ENCODE data around the gene GRHPR.
"Not testable (repeated sequence)": the region's sequence is repeated elsewhere in the genome, so short reads cannot be mapped to it uniquely, and the experiment has no call there.

Gene GRHPR

GRCh38 chr9:37424204-37424685 is 1.7 kb downstream of the GRHPR start:
- DNase-seq = no peak

- no peak for DNase-seq
Measured at GRCh38 chr9:37424686-37425297, 2.3 kb downstream of the GRHPR start.

DNA sequence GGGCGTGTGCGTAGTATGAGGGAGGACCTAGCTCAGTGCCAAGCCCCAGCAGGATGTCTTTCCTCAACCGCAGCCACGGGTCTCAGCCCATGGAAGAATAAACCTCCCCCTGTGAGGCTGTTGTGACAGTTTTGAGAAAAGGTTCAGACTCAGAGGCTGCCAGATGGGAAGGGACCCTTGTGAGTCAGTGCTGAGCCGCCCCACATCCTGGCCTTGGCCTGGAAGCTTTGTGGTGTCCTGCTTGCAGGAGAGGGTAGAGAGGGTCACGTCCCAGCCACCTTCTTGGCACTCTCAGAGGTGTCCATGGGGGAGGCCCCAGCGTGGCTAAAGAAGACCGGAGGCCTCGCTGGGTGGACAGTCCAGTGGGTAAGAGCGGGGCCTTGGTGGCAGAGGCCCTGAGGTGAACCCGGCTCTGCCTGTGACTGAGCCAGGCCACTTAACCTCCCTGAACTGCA is 2.8 kb downstream of the GRHPR start:
- DNase-seq = no peak

- not testable (repeated sequence) for DNase-seq
Measured at GRCh38 chr9:37426431-37426830, 3.9 kb downstream of the GRHPR start.

- no peak for DNase-seq
Measured at GRCh38 chr9:37426846-37427245, 4.3 kb downstream of the GRHPR start.

DNA sequence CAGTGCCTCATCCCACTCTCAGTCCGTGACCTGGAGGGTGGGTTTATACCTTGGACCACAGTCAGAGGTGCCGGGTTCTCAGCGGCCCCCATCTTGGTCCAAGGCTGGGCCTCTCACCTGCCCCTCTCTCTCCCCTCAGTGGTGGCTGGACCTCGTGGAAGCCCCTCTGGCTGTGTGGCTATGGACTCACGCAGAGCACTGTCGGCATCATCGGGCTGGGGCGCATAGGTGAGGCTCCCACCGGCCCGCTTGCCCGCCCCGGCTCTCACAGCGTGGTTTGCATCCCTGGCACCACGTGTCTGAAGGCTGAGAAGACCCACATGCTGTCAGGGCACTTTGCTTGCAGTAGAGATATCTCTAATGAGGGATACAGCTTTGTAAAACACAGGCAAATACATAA is 5.8 kb downstream of the GRHPR start:
- DNase-seq = no peak

DNA sequence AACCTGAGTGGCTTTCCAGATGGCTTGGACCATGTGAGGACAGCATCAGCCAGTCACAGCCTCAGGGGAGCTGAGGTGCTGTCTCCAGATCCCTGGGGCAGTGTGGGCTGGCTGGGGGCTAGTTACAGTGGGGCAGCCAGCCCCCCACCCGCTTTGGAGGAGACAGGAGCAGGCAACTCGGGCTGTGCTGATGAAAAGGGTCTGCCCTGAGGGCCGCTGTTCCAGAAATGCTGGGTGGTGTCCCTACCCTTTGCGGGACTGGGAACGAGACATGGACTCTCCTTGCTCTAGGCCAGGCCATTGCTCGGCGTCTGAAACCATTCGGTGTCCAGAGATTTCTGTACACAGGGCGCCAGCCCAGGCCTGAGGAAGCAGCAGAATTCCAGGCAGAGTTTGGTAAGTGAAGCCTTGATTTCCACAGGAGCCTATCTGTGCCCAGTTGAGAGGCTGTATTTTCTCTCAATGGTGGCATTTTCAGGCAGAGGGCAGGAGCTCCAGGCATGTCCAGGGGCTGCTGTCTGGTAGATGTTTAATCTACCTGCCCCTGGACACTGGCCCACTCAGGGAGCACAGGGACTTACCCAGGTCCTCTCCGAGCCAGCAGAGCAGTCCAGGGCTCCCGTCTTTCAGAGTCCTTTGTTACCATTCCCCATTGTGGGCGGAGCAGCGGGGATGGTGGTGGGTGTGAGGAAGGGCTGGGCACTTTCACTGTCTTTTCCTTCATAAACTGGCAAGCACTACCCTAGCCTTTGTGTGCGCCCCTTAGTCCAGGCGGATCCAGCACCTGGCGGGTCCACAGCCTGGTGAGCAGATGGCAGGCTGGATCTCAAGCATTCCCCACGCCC is 7.2 kb downstream of the GRHPR start:
- no peak for DNase-seq

- DNase-seq = no peak
Measured at GRCh38 chr9:37430841-37431597, 8.5 kb downstream of the GRHPR start.

DNA sequence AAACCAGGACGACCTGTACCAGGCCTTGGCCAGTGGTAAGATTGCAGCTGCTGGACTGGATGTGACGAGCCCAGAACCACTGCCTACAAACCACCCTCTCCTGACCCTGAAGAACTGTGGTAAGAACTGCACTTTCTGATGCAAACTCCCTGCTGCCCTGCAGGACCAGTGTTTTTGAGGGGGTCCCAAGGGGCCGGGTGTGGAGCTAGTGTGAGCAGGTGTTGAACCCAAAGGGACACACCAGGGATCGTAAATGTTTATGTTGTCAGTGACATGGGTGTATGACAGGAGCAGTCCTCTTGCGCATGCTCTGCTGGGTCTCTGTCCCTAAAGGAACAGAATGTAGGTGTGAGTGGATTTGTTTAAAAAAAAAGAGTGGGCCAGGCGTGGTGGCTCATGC is 9.5 kb downstream of the GRHPR start:
- no peak for DNase-seq

GRCh38 chr9:37433867-37434371 is 11.4 kb downstream of the GRHPR start:
- DNase-seq = no peak

- no peak for DNase-seq
Measured at GRCh38 chr9:37436540-37436939, 14.0 kb downstream of the GRHPR start.

DNA sequence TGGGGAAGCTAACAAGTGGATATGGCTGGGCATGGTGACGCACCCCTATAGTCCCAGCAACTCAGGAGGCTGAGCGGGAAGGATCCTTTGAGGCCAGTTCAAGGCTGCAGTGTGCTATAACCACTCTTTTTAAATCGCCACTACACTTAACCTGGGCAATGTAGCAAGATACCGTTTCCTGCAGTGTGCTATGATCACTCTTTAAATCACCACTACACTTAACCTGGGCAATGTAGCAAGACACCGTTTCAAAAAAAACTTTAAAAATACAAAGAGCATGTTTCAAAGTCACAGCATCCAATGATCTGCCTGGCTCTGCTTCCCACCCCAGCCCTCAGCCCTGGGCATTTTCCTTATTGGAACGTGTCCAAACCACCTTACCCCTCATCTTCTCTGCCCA is 14.5 kb downstream of the GRHPR start:
- DNase-seq = no peak

DNA sequence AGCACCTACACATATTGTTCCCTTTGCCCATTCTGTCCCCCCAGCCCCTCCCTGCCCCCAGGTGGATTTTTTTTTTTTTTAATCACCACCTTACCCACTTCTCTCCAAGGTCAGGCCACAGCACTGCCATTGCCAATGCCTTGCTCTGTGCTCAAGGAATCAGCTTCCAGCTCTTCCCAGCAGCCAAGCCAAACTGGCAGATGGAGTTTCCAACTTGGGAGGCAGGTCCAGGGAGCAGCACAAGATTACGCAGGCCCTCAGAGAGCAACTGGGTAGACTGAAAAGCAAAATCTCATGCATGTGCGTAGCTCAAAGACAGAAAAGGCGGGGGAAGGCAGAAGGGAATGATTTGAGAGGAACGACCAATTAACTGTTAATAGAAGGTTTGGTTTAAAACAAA is 15.1 kb downstream of the GRHPR start:
- DNase-seq = no peak

DNA sequence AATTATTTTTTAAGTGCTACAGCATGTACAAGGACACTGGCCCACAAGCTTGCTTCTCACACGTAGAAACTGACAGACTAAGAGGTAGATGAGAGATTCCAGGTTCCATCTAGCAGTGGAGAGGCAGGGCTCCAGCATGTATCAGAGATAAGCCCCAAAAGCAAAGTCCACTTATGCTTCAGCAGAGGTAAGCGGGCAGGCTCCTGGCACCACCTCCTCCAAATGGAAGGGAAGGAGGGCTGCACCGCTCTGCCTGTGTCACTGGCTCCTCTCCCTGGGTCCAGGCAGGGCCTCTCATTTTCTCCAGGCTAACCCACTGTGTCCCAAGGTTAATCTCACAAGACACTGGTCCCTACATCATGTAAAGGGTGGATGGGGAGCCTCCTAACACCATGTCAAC is 15.9 kb downstream of the GRHPR start:
- no peak for DNase-seq

GRCh38 chr9:37441776-37442370 is 19.4 kb downstream of the GRHPR start:
- DNase-seq = no peak

DNA sequence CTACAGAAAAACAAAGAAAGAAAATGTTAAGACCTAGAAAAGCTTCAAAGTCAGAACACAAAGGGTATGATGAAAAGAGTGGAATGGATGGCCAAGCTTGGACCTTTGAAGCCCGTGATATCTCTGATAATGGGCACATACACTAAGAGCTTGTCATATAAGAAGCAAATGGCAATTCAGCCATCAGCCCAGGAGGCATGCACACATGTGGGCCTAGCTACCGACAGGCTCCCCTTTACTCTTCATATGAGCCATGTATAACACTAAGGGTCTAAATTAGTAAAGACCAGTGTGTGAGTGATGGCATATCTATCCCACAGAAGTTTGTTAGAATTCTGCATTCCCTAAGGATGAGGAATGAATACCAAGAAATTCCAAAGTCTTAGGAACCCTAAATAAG is 20.1 kb downstream of the GRHPR start:
- no peak for DNase-seq

DNA sequence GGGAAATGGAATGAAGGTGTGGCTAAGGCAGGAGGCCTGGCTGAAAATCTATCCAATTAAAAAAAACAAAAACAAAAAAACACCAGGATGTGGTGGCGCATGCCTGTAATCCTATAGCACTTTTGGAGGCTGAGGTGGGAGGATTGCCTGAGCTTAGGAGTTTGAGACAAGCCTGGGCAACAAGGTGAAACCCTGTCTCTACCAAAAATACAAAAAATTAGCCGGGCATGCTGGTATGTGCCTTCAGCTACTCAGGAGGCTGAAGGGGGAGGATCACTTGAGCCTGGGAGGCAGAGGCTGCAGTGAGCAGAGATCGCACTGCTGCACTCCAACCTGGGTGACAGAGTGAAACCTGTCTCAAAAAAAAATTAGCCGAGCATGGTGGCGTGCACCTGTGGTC is 21.1 kb downstream of the GRHPR start:
- DNase-seq = no peak

GRCh38 chr9:37444890-37445289 is 22.4 kb downstream of the GRHPR start:
- no peak for DNase-seq

GRCh38 chr9:37445832-37446231 is 23.3 kb downstream of the GRHPR start:
- no peak for DNase-seq

DNA sequence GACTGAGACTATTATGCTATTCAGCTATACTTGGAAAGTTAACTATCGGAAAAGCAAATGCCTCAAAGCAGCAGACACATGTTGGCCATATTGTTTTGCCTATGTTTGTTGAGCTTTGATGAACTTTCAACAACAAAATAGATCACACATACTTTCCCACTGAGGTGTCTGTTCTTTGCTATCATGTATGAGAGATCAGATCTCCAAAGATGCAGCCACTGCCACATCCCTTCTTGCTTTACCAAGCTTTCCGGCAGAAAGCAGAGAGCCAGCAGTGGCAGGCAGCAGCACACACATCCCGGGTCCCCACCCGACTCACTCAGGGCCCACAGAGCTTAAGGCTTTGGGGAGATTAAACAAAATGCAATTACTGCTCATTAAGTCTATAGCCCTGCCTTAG is 23.9 kb downstream of the GRHPR start:
- no peak for DNase-seq

- DNase-seq = no peak
Measured at GRCh38 chr9:37447111-37447510, 24.6 kb downstream of the GRHPR start.

DNA sequence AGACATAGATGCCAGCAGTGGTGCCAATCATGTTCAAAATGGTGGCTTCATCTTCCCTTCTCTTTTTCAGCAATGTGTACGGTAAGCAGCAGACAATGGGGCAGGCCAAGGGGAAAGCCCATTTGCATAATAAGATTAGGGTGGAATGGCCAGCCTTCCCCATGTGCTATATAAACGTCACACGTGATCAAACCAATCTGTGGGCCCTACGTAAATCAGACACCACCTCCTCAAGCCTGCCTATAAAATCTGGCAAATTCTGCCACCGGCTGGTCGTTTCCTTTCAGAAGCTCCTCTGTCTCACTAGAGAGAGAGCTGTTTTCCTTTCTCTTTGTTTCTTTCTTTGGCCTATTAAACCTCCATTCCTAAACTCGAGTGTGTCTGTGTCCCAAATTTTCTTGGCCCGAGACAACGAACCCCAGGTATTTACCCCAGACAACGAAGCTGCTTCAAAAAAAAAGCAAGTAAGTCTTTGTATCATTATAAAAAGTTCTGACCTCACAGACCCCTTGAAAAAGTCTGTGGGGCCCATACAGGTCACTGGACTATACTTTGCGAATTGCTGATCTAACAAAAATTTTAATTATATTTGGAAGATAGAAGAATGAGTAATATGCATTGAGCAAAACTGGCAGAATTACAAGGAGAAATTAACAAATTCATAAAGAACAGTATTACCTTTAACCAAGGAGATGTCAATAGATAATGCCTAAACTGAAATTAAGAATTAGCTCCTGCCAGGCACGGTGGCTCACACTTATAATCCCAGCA is 27.6 kb downstream of the GRHPR start:
- no peak for DNase-seq
